GM18517 (cell line): ENCODE data around the gene CORIN.

Experiments
- ATAC-seq: cut with Tn5 transposase; IDR thresholded peaks from one replicate; pipeline ENCODE4 v1.9.1; 2021; ENCODE audit warnings: mild to moderate bottlenecking, moderate library complexity; ENCODE audit not compliant: unreplicated experiment

The CORIN gene

DNA sequence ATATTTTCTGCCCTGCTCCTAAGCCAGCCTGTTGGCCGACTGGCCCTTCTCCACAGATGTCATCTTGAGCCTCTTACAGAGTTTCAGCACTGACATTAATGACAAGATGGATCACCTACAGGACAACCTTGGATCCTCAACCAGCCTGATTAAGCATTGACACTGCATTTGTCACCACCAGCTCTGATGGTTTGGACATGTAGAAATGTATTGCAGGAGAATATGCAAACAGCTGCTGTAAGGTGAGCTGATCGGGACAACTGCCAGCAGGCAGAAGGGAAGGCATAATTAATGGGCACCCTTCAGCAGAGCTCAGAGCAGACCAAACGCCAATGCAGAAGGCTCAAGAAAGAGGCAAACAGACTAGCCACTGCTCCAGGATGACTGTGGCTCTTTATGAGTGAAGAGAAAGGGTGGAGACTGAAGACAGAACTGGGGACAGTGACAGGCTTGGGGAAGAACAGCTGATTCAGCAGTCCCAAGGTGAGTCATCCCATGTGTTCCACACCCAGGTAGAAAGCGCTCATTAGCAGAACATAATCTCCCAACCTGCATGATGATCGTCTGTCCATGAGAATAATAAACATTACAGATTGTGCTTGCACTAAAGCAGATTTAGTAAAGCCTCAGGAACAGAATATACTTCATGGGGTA, 6.7 kb downstream of the CORIN start:
- no peak for ATAC-seq

DNA sequence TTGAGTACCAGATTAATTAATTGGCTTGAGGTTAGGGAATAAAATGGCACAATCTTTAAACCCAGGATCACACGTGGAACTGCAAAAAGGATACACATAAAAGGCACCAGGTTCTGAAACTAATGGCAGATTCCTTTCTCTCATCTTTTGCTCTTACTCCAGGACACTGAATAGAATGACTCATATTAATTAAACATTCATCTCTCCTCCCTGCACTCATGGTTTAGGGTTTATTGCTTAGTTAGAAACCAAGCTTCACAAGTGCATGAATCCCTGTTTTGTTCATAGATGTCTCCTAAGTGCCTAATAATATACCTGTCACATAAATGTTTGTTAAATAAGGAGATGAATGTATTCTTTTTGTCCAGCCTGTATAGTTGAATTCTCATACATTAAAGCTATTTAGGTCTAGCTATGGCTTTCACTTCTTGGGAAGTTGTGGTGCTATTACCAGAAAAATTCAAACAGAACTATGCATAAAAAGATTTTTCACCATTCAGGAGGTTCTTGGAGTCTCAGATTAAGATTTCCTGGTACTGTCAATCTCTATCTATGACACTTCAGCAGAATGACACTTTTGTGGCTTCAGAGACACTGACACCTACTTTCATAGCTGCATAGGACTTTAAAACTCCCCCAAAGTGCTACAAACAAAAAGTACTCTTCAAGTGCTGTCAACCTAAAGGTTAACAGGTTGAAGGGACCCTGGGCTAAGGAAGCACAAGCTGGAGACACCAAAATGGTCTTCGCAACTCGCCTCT, 7.4 kb downstream of the CORIN start:
- no peak for ATAC-seq

GRCh38 chr4:47829438-47829837, 8.4 kb downstream of the CORIN start:
- no peak for ATAC-seq

DNA sequence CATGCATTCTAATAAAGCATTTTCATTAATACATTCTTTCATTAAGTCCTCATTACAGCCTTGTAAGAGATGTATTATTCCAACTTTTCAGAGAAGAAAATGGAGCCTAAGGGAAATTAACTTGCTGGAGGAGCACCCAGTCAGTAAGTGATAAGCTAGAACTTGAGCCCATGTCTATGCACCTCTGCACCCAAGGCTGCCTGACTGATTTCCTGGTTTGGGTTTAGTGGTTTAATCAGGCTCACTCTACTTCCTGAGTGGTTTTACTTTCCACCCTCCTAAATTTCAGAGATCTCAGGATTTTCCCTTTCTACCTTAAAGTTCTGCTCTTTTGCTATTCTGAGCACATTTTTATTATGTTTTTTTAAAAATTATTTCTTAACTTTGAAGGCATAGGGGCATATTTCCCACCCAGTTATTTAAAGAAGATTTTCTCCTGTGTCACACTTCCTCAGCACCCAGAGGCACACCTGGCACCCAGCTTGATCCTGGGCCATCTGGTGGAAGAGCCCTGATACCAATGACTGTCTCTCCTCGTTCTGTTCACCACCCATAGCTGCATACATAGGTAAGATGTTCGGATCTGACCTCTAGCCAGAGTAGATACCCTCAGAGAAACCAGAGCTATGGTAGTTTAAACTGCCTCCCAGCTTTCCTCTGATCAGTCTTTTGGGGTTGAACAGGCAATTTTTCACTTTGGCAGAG, 10.4 kb downstream of the CORIN start:
- no peak for ATAC-seq

DNA sequence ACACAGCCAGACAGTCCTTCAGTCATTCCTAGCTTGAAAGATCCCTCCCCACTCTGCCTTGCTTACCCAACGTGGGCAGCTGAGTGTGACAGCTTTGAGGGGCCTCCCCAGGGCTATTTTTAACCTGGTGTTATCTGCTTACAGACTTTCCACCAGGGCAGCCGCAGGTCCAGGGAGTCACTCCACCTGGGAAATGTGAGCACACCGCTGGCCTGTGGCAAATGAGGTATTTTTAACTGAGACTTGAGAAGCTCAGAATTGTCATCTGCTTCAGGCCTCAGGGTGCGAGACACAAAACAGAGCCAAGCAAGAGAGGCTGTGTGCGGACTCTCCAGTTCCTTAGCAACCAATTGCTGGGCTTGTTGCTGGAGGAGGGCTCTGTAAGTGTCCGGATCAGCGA, 13.0 kb downstream of the CORIN start:
- no peak for ATAC-seq

DNA sequence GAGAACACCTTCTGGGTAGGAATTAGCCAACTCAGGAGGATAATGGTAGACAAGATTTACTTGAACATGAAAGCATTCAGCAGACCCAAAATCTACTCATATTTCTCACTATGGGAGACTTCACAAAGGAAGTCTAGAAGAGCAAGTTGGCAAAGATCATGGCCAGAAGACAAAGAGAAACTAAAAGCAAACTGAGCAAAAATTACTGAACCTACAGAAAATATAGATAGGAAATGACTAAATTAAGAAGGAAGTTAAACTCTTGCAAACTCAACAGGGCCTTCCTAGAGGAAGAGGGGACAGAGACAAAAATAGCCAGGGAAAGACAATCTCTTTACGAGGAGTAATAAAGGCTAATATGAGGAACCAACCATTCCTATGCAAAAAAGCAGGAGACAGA, 18.7 kb downstream of the CORIN start:
- no peak for ATAC-seq

DNA sequence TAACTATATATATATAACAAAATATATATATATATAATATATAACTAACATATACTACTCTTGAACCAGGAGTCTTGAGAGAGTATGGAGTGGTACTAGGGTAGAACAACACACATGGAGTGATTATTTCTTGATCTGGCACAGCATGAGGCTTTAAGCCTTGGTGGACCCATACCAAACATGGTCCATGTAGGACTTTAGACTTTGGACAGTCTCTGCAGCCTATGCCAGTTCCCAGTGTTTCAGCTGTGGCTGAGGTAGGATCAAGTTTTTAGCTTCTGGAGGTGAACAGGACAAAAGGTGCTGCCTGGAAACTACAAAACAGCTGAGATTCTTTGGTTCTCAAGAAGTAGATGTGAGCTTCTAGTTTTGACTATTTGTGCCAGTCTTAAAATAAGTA, 20.6 kb downstream of the CORIN start:
- ATAC-seq: no peak

DNA sequence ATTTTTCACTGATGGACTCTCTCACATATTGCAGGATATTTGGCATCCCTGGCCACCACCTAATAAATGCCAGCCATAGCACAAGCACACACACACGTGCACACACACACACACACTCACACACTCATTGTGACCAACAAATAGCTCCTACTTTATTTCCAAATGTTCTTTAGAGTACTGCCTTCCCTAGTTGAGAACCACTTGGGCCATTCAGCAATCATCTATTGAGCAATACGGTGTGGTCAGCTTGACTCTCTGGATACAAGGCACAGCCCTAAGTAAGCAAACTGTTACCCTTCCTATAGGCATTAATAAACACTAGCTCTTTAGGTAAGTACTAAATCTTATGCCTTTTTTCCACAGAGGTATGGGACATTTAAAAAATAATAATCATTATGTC, 21.1 kb downstream of the CORIN start:
- no peak for ATAC-seq

DNA sequence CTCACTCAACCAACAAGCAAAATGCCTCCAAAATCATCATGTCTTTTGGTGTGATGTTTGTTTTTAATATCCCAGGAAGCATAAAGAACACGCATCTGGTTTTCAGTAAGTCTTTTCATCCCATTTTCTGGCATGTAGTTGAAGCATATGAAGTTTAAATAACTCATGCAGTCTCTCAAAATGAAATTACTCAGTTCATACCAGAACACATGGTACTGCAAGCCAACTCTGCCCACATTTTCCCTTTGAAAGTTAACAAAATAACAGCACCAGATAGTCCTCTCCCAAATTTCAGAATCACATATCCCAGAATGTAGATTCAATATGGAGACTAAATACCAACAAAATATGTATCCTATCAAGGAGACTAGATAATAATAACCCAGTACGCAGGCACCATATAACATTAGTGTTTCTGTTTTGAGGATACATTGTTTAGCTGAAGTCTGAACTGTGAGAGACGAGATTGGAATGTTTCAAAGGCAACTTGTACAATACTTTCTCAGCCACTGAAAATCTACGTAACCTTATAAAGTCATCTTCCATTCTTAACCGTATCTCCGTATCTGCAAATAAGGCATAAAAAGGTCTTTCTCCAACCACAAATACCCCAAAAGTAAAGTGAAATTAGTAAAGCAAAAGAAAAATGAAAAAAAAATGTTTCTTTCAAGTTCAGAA, 23.1 kb downstream of the CORIN start:
- no peak for ATAC-seq

GRCh38 chr4:47809654-47810203, 28.1 kb downstream of the CORIN start:
- ATAC-seq: no peak

DNA sequence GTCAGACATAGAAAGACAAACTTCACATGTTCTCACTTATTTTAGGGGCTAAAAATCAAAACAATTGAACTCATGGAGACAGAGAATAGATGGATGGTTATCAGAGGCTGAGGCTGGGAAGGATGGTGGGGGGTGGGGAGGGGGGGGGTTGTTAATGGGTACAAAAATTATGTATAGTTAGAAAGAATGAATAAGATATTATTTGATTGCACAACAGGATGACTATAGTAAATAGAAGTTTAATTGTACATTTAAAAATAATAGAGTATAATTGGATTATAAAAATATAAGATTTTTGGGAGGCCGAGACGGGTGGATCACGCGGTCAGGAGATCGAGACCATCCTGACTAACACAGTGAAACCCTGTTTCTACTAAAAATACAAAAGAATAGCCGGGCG, 33.3 kb downstream of the CORIN start:
- ATAC-seq: no peak

- ATAC-seq: no peak
These were observed 36.3 kb downstream of the CORIN start for GRCh38 chr4:47801481-47802002.

GRCh38 chr4:47798165-47798564, 39.7 kb downstream of the CORIN start:
- ATAC-seq: no peak

- no peak for ATAC-seq
These were observed 45.9 kb downstream of the CORIN start for GRCh38 chr4:47791965-47792364.

GRCh38 chr4:47790105-47790504, 47.8 kb downstream of the CORIN start:
- ATAC-seq: no peak

DNA sequence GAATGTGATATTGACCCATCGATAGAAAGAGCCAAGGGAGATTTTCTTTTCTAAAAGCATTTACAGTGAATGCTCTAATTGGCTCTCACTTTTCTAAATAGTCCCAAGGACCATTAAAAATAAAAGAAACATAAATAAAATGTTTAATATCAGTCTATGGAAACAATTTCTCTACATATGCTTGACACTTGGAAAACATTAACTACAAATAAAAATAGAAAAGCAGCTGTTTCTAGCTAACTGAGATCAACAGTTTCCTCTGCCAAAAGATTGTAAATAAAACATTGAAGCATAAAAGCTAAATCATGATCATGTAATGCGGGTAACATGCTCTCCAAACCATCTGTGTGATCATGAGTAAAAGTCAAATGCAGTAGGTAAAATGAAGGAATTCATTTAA, 49.7 kb downstream of the CORIN start:
- ATAC-seq: no peak

GRCh38 chr4:47786958-47787370, 50.9 kb downstream of the CORIN start:
- peak; percentile 53 for ATAC-seq

DNA sequence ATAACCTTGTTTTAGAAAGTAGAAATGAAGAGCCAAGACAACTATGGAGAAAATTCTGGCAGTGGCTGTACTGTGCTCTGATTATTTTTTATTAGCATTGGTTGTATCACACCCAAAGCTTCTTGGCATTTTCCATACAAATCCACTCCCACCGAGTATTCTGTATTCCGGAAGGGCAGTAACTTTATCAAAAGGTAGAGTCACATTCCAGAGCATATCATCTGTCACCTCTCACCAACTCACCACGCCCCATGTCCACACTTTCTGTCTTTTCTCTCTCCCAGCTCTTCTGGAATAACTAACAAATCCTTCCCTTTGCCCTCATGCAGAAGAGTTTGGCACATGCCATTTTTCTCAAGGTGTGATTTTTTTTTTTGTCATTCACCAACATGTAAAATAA, 52.7 kb downstream of the CORIN start:
- ATAC-seq: no peak

DNA sequence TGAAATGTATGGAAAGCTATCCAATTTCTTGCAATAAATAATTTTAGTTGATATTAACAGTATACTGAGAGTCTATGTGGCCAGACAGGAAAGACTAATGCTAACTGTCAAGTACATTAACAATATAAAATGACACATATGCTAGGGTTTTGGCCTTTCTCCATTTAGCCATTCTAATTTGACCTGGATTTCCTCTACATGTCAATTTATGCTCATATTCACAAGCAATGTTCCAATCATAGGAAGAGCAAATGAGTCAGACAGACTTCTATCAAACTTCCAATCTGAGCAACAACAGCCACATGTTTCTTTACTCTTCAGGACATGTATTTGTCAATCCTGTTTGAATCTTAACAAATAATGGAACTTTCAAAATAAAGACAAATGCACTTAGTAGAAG, 53.6 kb downstream of the CORIN start:
- no peak for ATAC-seq

DNA sequence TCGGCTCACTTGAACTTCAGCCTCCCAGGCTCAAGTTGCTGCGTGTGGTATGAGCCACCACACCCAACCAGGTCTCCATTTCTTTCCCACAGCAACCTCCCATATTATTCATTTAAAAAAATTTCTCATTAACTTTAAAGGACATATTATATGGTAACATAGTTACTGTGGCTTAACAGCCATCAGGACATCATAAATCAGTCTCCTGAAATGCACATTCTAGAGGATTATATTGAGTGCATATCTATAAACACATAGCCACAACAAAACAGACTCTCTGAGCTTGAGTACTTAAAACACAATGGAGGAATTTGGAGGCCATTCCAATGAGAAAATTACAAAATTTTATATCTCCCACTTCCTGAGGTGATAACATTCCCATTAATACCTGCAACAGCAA, 61.5 kb downstream of the CORIN start:
- no peak for ATAC-seq

DNA sequence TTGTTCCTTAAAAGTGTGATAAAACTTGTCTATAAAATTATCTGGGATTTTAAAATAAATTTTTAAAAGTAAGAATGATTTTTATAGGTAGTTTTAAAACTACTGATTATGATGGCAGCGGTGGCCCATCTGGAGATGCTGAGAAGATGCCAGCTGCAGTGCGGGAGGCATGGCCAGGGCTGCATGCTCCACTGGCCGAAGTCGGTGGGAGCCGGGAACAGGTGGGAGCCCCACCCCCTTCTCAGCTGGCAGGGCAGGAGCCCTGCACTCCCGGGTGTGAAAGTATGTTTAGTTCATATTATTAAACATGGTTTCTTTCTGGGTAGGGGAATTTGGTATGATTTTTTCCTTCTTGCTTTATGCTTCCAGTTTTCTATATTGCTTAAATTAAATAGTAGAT, 63.8 kb downstream of the CORIN start:
- no peak for ATAC-seq
